Progenitor cell of endocrine pancreas (in vitro differentiated cells): Measurements from ENCODE around the gene PADI6. TPM values are rescaled to one million over a fixed set of nuclear protein-coding genes. Genes with fewer than 3 reads are reported as not detected.

Source experiments
- DNase-seq: peaks from one replicate; pipeline ENCODE4 v3.0.0; 2021; ENCODE audit warnings: low spot score; ENCODE audit not compliant: unreplicated experiment
- H3K27ac Mint-ChIP-seq: 2 replicates; pipeline ENCODE4 v1.8.0; 2021; ENCODE audit warnings: mild to moderate bottlenecking, moderate library complexity, mixed read lengths
- H3K27me3 Mint-ChIP-seq: 2 replicates; pipeline ENCODE4 v1.8.0; 2021; ENCODE audit warnings: mixed read lengths
- H3K36me3 Mint-ChIP-seq: 2 replicates; pipeline ENCODE4 v1.8.0; 2022; ENCODE audit warnings: mixed read lengths; ENCODE audit not compliant: insufficient read depth
- H3K4me1 Mint-ChIP-seq: 2 replicates; pipeline ENCODE4 v1.8.0; 2021; ENCODE audit warnings: low read depth, mixed read lengths
- H3K4me3 Mint-ChIP-seq: 2 replicates; pipeline ENCODE4 v1.8.0; 2021; ENCODE audit warnings: low read depth, mild to moderate bottlenecking, moderate library complexity, mixed read lengths
- H3K9me3 Mint-ChIP-seq: 2 replicates; pipeline ENCODE4 v1.8.0; 2021; ENCODE audit warnings: low read depth, mixed read lengths
- total RNA-seq: library from RNA; stranded (reverse); gene quantifications from 2 replicates; pipeline ENCODE4 v1.2.1, GENCODE V29; 2021
- TF ChIP-seq, protein P1 (sequence below): fragments of 200-600 bp; sonication (generic); IDR thresholded peaks from one replicate; pipeline ENCODE4 v1.5.0; 2021; ENCODE audit warnings: antibody characterized with exemption, mild to moderate bottlenecking; ENCODE audit not compliant: unreplicated experiment

The PADI6 gene
- total RNA-seq, 1 donor from 2014 or later = not detected

GRCh38 chr1:17359031-17359430 is 13.0 kb upstream of the PADI6 start:
- H3K27ac Mint-ChIP-seq = no peak overlapping the region
- peaks cover 3% of the 10 kb centered on the region for H3K27me3 Mint-ChIP-seq
- TF ChIP-seq, protein P1, sequence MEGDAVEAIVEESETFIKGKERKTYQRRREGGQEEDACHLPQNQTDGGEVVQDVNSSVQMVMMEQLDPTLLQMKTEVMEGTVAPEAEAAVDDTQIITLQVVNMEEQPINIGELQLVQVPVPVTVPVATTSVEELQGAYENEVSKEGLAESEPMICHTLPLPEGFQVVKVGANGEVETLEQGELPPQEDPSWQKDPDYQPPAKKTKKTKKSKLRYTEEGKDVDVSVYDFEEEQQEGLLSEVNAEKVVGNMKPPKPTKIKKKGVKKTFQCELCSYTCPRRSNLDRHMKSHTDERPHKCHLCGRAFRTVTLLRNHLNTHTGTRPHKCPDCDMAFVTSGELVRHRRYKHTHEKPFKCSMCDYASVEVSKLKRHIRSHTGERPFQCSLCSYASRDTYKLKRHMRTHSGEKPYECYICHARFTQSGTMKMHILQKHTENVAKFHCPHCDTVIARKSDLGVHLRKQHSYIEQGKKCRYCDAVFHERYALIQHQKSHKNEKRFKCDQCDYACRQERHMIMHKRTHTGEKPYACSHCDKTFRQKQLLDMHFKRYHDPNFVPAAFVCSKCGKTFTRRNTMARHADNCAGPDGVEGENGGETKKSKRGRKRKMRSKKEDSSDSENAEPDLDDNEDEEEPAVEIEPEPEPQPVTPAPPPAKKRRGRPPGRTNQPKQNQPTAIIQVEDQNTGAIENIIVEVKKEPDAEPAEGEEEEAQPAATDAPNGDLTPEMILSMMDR = no peak
- no peak for DNase-seq
- H3K4me1 Mint-ChIP-seq = no peaks in the 10 kb centered on the region
- no peak overlapping the region for H3K4me3 Mint-ChIP-seq
- no peaks in the 10 kb centered on the region for H3K36me3 Mint-ChIP-seq
- H3K9me3 Mint-ChIP-seq = no peaks in the 10 kb centered on the region

DNA sequence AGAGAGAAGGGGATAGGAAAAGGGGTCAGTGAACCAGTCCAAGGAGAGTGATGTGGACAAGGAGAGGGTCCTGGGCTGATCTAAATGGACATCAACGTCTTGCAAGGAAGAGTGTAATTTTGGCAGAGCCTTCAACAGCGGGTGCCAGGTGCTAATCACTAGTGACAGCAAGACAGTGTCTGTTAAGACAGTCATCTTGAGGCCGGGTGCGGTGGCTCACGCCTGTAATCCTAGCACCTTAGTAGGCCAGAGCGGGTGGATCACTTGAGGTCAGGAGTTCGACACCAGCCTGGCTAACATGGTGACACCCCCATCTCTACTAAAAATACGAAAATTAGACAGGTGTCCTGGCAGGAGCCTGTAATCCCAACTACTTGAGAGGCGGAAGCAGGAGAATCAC is 12.2 kb upstream of the PADI6 start:
- H3K27ac Mint-ChIP-seq = no peak overlapping the region
- H3K36me3 Mint-ChIP-seq = no peaks in the 10 kb centered on the region
- DNase-seq = no peak
- H3K4me1 Mint-ChIP-seq = no peaks in the 10 kb centered on the region
- TF ChIP-seq, protein P1 = no peak
- no peaks in the 10 kb centered on the region for H3K9me3 Mint-ChIP-seq
- H3K27me3 Mint-ChIP-seq = peaks cover 1% of the 10 kb centered on the region
- no peak overlapping the region for H3K4me3 Mint-ChIP-seq

- H3K36me3 Mint-ChIP-seq = no peaks in the 10 kb centered on the region
- TF ChIP-seq, protein P1 = no peak
- no peaks in the 10 kb centered on the region for H3K4me1 Mint-ChIP-seq
- DNase-seq = no peak
- H3K9me3 Mint-ChIP-seq = no peaks in the 10 kb centered on the region
- H3K4me3 Mint-ChIP-seq = no peak overlapping the region
- H3K27me3 Mint-ChIP-seq = no peaks in the 10 kb centered on the region
- H3K27ac Mint-ChIP-seq = no peak overlapping the region
Observed at GRCh38 chr1:17360272-17360956, 11.6 kb upstream of the PADI6 start.

- Mint-ChIP-seq H3K4me1 (no peaks in the 10 kb centered on the region), H3K36me3 (no peaks in the 10 kb centered on the region), H3K27me3 (peaks cover 5% of the 10 kb centered on the region), H3K9me3 (no peaks in the 10 kb centered on the region), H3K27ac (no peak overlapping the region), H3K4me3 (no peak overlapping the region)
- no peak for DNase-seq
- TF ChIP-seq, protein P1 = no peak
Observed at GRCh38 chr1:17361687-17362086, 10.3 kb upstream of the PADI6 start.

- Mint-ChIP-seq H3K9me3 (no peaks in the 10 kb centered on the region), H3K36me3 (no peaks in the 10 kb centered on the region), H3K27me3 (peaks cover 15% of the 10 kb centered on the region), H3K4me3 (no peak overlapping the region), H3K4me1 (no peaks in the 10 kb centered on the region), H3K27ac (no peak overlapping the region)
- TF ChIP-seq, protein P1 = no peak
- no peak for DNase-seq
Observed at GRCh38 chr1:17363351-17363750, 8.6 kb upstream of the PADI6 start.
